Measurements from ENCODE around the gene DOCK1.

DOCK1 gene

GRCh38 chr10:127417031-127417430, 511.8 kb downstream of the DOCK1 start:
- H4K8ac ChIP-seq (ENCODE audit: low read depth, low read length) = no peak overlapping the region
- H3K9me3 ChIP-seq (replicated peaks in 1 of 2; ENCODE audit: control insufficient read depth in 2 of 2, insufficient read depth in 1 of 2, low read depth in 1 of 2, low read length in 2 of 2) = no peaks in the 10 kb centered on the region
- peak overlapping the region; percentile 94 for H3K4ac ChIP-seq (ENCODE audit: low read length)
- H2BK5ac ChIP-seq (ENCODE audit: low read length) = no peak overlapping the region
- peaks cover 0 to 39% of the 10 kb centered on the region in 2 donors for H3K4me1 ChIP-seq (ENCODE audit: control insufficient read depth in 2 of 2, insufficient read depth in 1 of 2, low read depth in 1 of 2, low read length in 2 of 2)
- peak overlapping the region; percentile 42 for H2BK15ac ChIP-seq (ENCODE audit: low read length)
- H3K79me1 ChIP-seq (ENCODE audit: low read depth, low read length) = no peaks in the 10 kb centered on the region
- peak overlapping the region in 1 of 2 donors; percentile 39 for H3K4me3 ChIP-seq (ENCODE audit: low read length in 2 of 2)
- peak overlapping the region; percentile 87 for H2BK12ac ChIP-seq (ENCODE audit: low read length)
- peak overlapping the region; percentile 29 for H2BK120ac ChIP-seq (ENCODE audit: low read depth, low read length)
- H3K27ac ChIP-seq (replicated peaks; ENCODE audit: low read length) = no peak overlapping the region
- peak overlapping the region; percentile 80 for H4K91ac ChIP-seq (ENCODE audit: low read depth, low read length, poor library complexity)
- peak overlapping the region; percentile 0 for H2AK5ac ChIP-seq (ENCODE audit: low read depth, low read length)
- no peak overlapping the region for H3K9ac ChIP-seq (ENCODE audit: low read depth, low read length, poor library complexity)
- WGBS, 2 donors (ENCODE audit: extremely low coverage in 2 of 2, insufficient read length in 2 of 2, insufficient replicate concordance in 1 of 2) = no CpG with 5 or more reads among the region's 10 CpGs
- H2AFZ ChIP-seq (ENCODE audit: low read length) = no peak overlapping the region
- H3K18ac ChIP-seq (ENCODE audit: low read length) = peak overlapping the region; percentile 86
- peak overlapping the region; percentile 75 for H3K23ac ChIP-seq (ENCODE audit: low read depth, low read length, poor library complexity)
- H3K36me3 ChIP-seq (replicated peaks in 1 of 2; ENCODE audit: control insufficient read depth in 2 of 2, insufficient read depth in 2 of 2, low read length in 2 of 2) = peaks cover 5 to 57% of the 10 kb centered on the region in 2 donors
- H3K14ac ChIP-seq (ENCODE audit: low read length) = no peak overlapping the region
- DNase-seq (ENCODE audit: low spot score) = no peak
- no peaks in the 10 kb centered on the region for H3K27me3 ChIP-seq (ENCODE audit: control insufficient read depth in 3 of 3, insufficient read depth in 3 of 3, low read depth in 1 of 3, low read length in 3 of 3)
- no peak overlapping the region for H3K4me2 ChIP-seq (ENCODE audit: insufficient read depth, low read length, poor library complexity, severe bottlenecking)

GRCh38 chr10:127417686-127418401, 512.6 kb downstream of the DOCK1 start:
- Histone ChIP-seq H2BK12ac (ENCODE audit: low read length) (no peak overlapping the region), H4K91ac (ENCODE audit: low read depth, low read length, poor library complexity) (no peak overlapping the region), H3K9me3 (replicated peaks in 1 of 2; ENCODE audit: control insufficient read depth in 2 of 2, insufficient read depth in 1 of 2, low read depth in 1 of 2, low read length in 2 of 2) (no peaks in the 10 kb centered on the region), H4K8ac (ENCODE audit: low read depth, low read length) (no peak overlapping the region), H2AFZ (ENCODE audit: low read length) (no peak overlapping the region), H3K27me3 (ENCODE audit: control insufficient read depth in 3 of 3, insufficient read depth in 3 of 3, low read depth in 1 of 3, low read length in 3 of 3) (no peaks in the 10 kb centered on the region), H3K4me3 (ENCODE audit: low read length in 2 of 2) (peak overlapping the region in 1 of 2 donors; percentile 32), H3K36me3 (replicated peaks in 1 of 2; ENCODE audit: control insufficient read depth in 2 of 2, insufficient read depth in 2 of 2, low read length in 2 of 2) (peaks cover 5 to 53% of the 10 kb centered on the region in 2 donors), H2BK120ac (ENCODE audit: low read depth, low read length) (no peak overlapping the region), H2BK5ac (ENCODE audit: low read length) (peak overlapping the region; percentile 19), H3K23ac (ENCODE audit: low read depth, low read length, poor library complexity) (no peak overlapping the region), H2AK5ac (ENCODE audit: low read depth, low read length) (peak overlapping the region; percentile 29), H3K14ac (ENCODE audit: low read length) (no peak overlapping the region), H3K4me2 (ENCODE audit: insufficient read depth, low read length, poor library complexity, severe bottlenecking) (no peak overlapping the region), H3K4ac (ENCODE audit: low read length) (no peak overlapping the region), H2BK15ac (ENCODE audit: low read length) (peak overlapping the region; percentile 18), H3K4me1 (ENCODE audit: control insufficient read depth in 2 of 2, insufficient read depth in 1 of 2, low read depth in 1 of 2, low read length in 2 of 2) (peaks cover 0 to 35% of the 10 kb centered on the region in 2 donors), H3K79me1 (ENCODE audit: low read depth, low read length) (no peaks in the 10 kb centered on the region), H3K18ac (ENCODE audit: low read length) (peak overlapping the region; percentile 58), H3K9ac (ENCODE audit: low read depth, low read length, poor library complexity) (no peak overlapping the region), H3K27ac (replicated peaks; ENCODE audit: low read length) (no peak overlapping the region)
- DNase-seq (ENCODE audit: low spot score) = no peak
- no CpG with 5 or more reads among the region's 12 CpGs for WGBS, 2 donors (ENCODE audit: extremely low coverage in 2 of 2, insufficient read length in 2 of 2, insufficient replicate concordance in 1 of 2)

- H3K4ac ChIP-seq (ENCODE audit: low read length) = no peak overlapping the region
- H4K91ac ChIP-seq (ENCODE audit: low read depth, low read length, poor library complexity) = no peak overlapping the region
- H3K27ac ChIP-seq (replicated peaks; ENCODE audit: low read length) = no peak overlapping the region
Measured at GRCh38 chr10:127418536-127419168, 513.4 kb downstream of the DOCK1 start.

GRCh38 chr10:127420138-127420684, 515.0 kb downstream of the DOCK1 start:
- WGBS, 2 donors (ENCODE audit: extremely low coverage in 2 of 2, insufficient read length in 2 of 2, insufficient replicate concordance in 1 of 2) = no CpG with 5 or more reads among the region's 10 CpGs
- Histone ChIP-seq H2AK5ac (ENCODE audit: low read depth, low read length) (no peak overlapping the region), H2AFZ (ENCODE audit: low read length) (no peak overlapping the region), H3K4me1 (ENCODE audit: control insufficient read depth in 2 of 2, insufficient read depth in 1 of 2, low read depth in 1 of 2, low read length in 2 of 2) (peaks cover 0 to 28% of the 10 kb centered on the region in 2 donors), H2BK120ac (ENCODE audit: low read depth, low read length) (no peak overlapping the region), H2BK12ac (ENCODE audit: low read length) (no peak overlapping the region), H3K4me2 (ENCODE audit: insufficient read depth, low read length, poor library complexity, severe bottlenecking) (no peak overlapping the region), H3K27ac (replicated peaks; ENCODE audit: low read length) (no peak overlapping the region), H3K18ac (ENCODE audit: low read length) (no peak overlapping the region), H3K9ac (ENCODE audit: low read depth, low read length, poor library complexity) (no peak overlapping the region), H3K14ac (ENCODE audit: low read length) (no peak overlapping the region), H3K36me3 (replicated peaks in 1 of 2; ENCODE audit: control insufficient read depth in 2 of 2, insufficient read depth in 2 of 2, low read length in 2 of 2) (peaks cover 5 to 54% of the 10 kb centered on the region in 2 donors), H3K79me1 (ENCODE audit: low read depth, low read length) (no peaks in the 10 kb centered on the region), H3K27me3 (ENCODE audit: control insufficient read depth in 3 of 3, insufficient read depth in 3 of 3, low read depth in 1 of 3, low read length in 3 of 3) (no peaks in the 10 kb centered on the region), H3K4me3 (ENCODE audit: low read length in 2 of 2) (no peak overlapping the region), H3K23ac (ENCODE audit: low read depth, low read length, poor library complexity) (no peak overlapping the region), H2BK5ac (ENCODE audit: low read length) (no peak overlapping the region), H3K9me3 (replicated peaks in 1 of 2; ENCODE audit: control insufficient read depth in 2 of 2, insufficient read depth in 1 of 2, low read depth in 1 of 2, low read length in 2 of 2) (no peaks in the 10 kb centered on the region), H2BK15ac (ENCODE audit: low read length) (no peak overlapping the region), H4K91ac (ENCODE audit: low read depth, low read length, poor library complexity) (no peak overlapping the region), H4K8ac (ENCODE audit: low read depth, low read length) (no peak overlapping the region), H3K4ac (ENCODE audit: low read length) (no peak overlapping the region)
- DNase-seq (ENCODE audit: low spot score) = no peak

More at GRCh38 chr10:127418536-127419168, 513.4 kb downstream of the DOCK1 start:
- Histone ChIP-seq H2AFZ (ENCODE audit: low read length) (no peak overlapping the region), H2BK15ac (ENCODE audit: low read length) (peak overlapping the region; percentile 18), H3K4me2 (ENCODE audit: insufficient read depth, low read length, poor library complexity, severe bottlenecking) (no peak overlapping the region), H2BK120ac (ENCODE audit: low read depth, low read length) (no peak overlapping the region), H4K8ac (ENCODE audit: low read depth, low read length) (no peak overlapping the region), H3K27me3 (ENCODE audit: control insufficient read depth in 3 of 3, insufficient read depth in 3 of 3, low read depth in 1 of 3, low read length in 3 of 3) (no peaks in the 10 kb centered on the region), H2AK5ac (ENCODE audit: low read depth, low read length) (peak overlapping the region; percentile 29), H3K79me1 (ENCODE audit: low read depth, low read length) (no peaks in the 10 kb centered on the region), H3K4me1 (ENCODE audit: control insufficient read depth in 2 of 2, insufficient read depth in 1 of 2, low read depth in 1 of 2, low read length in 2 of 2) (peaks cover 0 to 36% of the 10 kb centered on the region in 2 donors), H3K14ac (ENCODE audit: low read length) (no peak overlapping the region), H3K4me3 (ENCODE audit: low read length in 2 of 2) (no peak overlapping the region), H3K9me3 (replicated peaks in 1 of 2; ENCODE audit: control insufficient read depth in 2 of 2, insufficient read depth in 1 of 2, low read depth in 1 of 2, low read length in 2 of 2) (no peaks in the 10 kb centered on the region), H2BK5ac (ENCODE audit: low read length) (no peak overlapping the region), H3K36me3 (replicated peaks in 1 of 2; ENCODE audit: control insufficient read depth in 2 of 2, insufficient read depth in 2 of 2, low read length in 2 of 2) (peaks cover 5 to 60% of the 10 kb centered on the region in 2 donors), H2BK12ac (ENCODE audit: low read length) (no peak overlapping the region), H3K18ac (ENCODE audit: low read length) (peak overlapping the region; percentile 58), H3K9ac (ENCODE audit: low read depth, low read length, poor library complexity) (no peak overlapping the region), H3K23ac (ENCODE audit: low read depth, low read length, poor library complexity) (no peak overlapping the region)
- DNase-seq (ENCODE audit: low spot score) = no peak
- WGBS, 2 donors (ENCODE audit: extremely low coverage in 2 of 2, insufficient read length in 2 of 2, insufficient replicate concordance in 1 of 2) = no CpG with 5 or more reads among the region's 13 CpGs

Measured in neuronal stem cell (in vitro differentiated cells).